Body of pancreas (tissue), 4 donors: ENCODE data around the gene MED13L. TPM values are rescaled to one million over a fixed set of nuclear protein-coding genes. Genes with fewer than 3 reads are reported as not detected.
A peak's percentile ranks its signal among the peaks of the same experiment; 100 is the strongest.

Source experiments
- ATAC-seq: fragments of 150-250 bp; one replicate; pipeline ENCODE4 v1.9.1; 2016
- DNase-seq, 4 donors: peaks; one replicate each; pipeline ENCODE4 v3.0.0-alpha.2; 2019
- H3K27ac ChIP-seq, 4 donors: fragments of 200-600 bp; sonication (generic); 1 replicate in 3 of 4; 2 replicates in 1 of 4; pipeline versions ENCODE4 v1.5.1 to v1.6.1; 2016 to 2019; ENCODE audit warnings: mild to moderate bottlenecking in 1 of 4, mixed read lengths in 1 of 4, moderate library complexity in 1 of 4
- H3K27me3 ChIP-seq, 2 donors: fragments of 200-600 bp; sonication (generic); one replicate each; pipeline ENCODE4 v1.6.0; 2016; ENCODE audit warnings: mild to moderate bottlenecking in 1 of 2
- H3K36me3 ChIP-seq, 2 donors: fragments of 200-600 bp; sonication (generic); replicated peaks in 1 of 2; 2 replicates each; pipeline ENCODE4 v1.5.1; 2016; ENCODE audit warnings: low read depth in 2 of 2; ENCODE audit not compliant: insufficient read depth in 1 of 2
- H3K4me1 ChIP-seq: fragments of 200-600 bp; sonication (generic); one replicate; pipeline ENCODE4 v1.6.0; 2016
- H3K4me3 ChIP-seq, 2 donors: fragments of 200-600 bp; sonication (generic); 1 replicate in 1 of 2; 2 replicates in 1 of 2; pipeline ENCODE4 v1.5.1; 2016 to 2019
- H3K9me3 ChIP-seq, 3 donors: fragments of 200-600 bp; sonication (generic); 1 replicate in 2 of 3; 2 replicates in 1 of 3; pipeline ENCODE4 v1.5.1; 2016
- POLR2A ChIP-seq, 3 donors: fragments of 450-650 bp; IDR thresholded peaks; one replicate each; pipeline ENCODE4 v1.6.1; 2016; ENCODE audit warnings: antibody characterized with exemption in 3 of 3, mild to moderate bottlenecking in 2 of 3
- WGBS, 2 donors: methylation state at CpG; one replicate each; pipeline ENCODE4 v1.1.5; 2017; 5-methylcytosine and 5-hydroxymethylcytosine counted together
- intact Hi-C: fragments of 100-400 bp; cut with DNase I; formaldehyde crosslinking; loops from one replicate; pipeline ENCODE4 v1.15.1; 2023
- total RNA-seq, 2 donors: library from RNA; depleted of rRNA; stranded (reverse); fragments of >200 nt; gene quantifications; one replicate each; pipeline ENCODE4 v1.1.0, GENCODE V29; 2016
- TF ChIP-seq, protein P1 (sequence below), 7 experiments: fragments of 450-650 bp in 4 of 7; fragments of 200-600 bp in 3 of 7; sonication (generic) in 3 of 7; IDR thresholded peaks; one replicate each; pipeline ENCODE4 v1.5.1; 2016 to 2019; ENCODE audit warnings: antibody characterized with exemption in 7 of 7

Gene MED13L
- total RNA-seq, 2 donors from 2014 or later = 65.9 to 72.6 TPM

DNA sequence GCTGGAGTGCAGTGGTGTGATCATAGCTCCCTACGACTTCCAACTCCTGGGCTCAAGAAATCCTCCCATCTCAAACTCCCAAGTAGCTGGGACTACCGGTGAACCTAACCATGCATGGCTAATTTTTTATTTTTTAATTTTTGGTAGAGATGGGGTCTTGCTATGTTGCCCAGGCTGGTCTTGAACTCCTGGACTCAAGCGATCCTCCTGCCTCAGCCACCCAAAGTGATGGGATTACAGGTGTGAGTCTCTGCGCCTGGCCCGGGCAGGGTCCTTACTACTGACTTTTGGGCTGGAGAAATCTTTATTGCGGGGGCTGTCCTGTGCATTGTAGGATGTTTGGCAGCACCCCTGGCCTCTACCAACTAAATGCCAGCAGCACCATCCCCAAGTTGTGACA is 44.4 kb upstream of the MED13L start:
- H3K9me3 ChIP-seq = no peaks in the 10 kb centered on the region
- H3K4me3 ChIP-seq = no peak overlapping the region
- WGBS, 2 donors = 95 to 96% methylated on average over 6 of the region's 6 CpGs
- H3K4me1 ChIP-seq = peaks cover 5% of the 10 kb centered on the region
- no peaks in the 10 kb centered on the region for H3K27me3 ChIP-seq
- no peak overlapping the region for H3K27ac ChIP-seq
- DNase-seq (no peak), ATAC-seq (no peak)
- intact Hi-C loops = no loop called here
- TF ChIP-seq, protein P1, sequence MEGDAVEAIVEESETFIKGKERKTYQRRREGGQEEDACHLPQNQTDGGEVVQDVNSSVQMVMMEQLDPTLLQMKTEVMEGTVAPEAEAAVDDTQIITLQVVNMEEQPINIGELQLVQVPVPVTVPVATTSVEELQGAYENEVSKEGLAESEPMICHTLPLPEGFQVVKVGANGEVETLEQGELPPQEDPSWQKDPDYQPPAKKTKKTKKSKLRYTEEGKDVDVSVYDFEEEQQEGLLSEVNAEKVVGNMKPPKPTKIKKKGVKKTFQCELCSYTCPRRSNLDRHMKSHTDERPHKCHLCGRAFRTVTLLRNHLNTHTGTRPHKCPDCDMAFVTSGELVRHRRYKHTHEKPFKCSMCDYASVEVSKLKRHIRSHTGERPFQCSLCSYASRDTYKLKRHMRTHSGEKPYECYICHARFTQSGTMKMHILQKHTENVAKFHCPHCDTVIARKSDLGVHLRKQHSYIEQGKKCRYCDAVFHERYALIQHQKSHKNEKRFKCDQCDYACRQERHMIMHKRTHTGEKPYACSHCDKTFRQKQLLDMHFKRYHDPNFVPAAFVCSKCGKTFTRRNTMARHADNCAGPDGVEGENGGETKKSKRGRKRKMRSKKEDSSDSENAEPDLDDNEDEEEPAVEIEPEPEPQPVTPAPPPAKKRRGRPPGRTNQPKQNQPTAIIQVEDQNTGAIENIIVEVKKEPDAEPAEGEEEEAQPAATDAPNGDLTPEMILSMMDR (IDR thresholded peaks at IDR 0.05) = no peak
- TF ChIP-seq POLR2A (IDR thresholded peaks at IDR 0.05) = no peak
- H3K36me3 ChIP-seq = no peaks in the 10 kb centered on the region

DNA sequence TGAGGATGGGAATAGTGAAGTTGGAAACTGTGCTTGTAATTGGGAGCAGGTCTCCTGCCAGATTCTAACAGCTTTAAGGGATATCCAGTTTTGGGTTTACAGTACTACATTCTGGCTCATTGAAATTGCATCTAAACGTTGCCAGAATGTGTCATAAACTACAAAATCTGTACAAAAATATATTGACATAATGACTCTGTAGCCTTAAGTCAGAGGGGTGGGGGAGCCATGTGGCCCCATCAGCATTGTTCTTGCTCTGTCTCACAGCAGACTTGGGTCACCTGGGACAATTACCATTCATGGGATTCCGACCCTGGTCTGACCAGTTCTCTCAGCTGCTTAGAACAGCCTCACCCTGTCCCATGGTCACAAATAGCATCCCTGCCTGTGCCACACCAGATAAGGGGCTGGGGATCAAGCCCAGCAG is 43.3 kb upstream of the MED13L start:
- H3K36me3 ChIP-seq = no peaks in the 10 kb centered on the region
- intact Hi-C loops = no loop called here
- H3K4me3 ChIP-seq = no peak overlapping the region
- no peak overlapping the region for H3K27ac ChIP-seq
- H3K9me3 ChIP-seq = no peaks in the 10 kb centered on the region
- ATAC-seq = no peak
- no peak for DNase-seq
- WGBS, 2 donors = 13 to 31% methylated on average over 2 of the region's 2 CpGs
- TF ChIP-seq, protein P1 (IDR thresholded peaks at IDR 0.05) = no peak
- no peak for TF ChIP-seq POLR2A (IDR thresholded peaks at IDR 0.05)
- no peaks in the 10 kb centered on the region for H3K27me3 ChIP-seq
- H3K4me1 ChIP-seq = peaks cover 5% of the 10 kb centered on the region

DNA sequence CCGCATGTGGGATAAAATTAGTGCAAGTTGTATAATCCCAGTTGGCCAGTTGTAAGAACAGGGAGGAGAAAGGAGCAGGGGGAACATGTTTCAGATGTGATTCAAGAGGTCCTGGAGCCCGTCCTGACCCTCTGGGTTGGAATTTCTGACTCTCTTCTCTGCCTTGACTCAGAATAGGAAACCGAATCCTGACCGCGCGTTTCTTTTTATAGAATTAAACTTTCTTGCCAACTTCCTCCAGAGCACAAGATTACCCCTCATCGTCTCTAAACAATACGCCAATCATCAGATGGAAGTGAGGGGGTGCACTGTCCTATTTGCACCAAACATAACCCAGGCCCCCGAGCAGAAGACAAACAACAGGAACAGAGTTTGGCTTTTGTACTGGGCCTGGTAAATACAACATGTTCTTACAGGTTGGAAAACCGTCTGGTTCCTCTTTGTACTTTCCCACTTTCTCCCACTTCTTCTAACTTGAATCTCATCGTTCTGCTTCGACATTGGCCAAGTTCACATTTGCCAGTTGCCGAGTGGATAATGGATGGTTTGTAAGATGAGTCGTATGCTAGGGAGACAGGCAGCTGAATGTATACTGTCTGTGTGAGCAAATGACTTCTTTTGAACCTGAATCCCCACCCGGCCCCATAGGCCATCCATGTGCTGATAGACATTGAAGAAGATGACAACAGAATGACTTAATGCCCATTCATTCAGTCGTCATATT is 42.6 kb upstream of the MED13L start:
- WGBS, 2 donors = 52 to 75% methylated on average over 16 of the region's 16 CpGs
- H3K27me3 ChIP-seq = no peaks in the 10 kb centered on the region
- intact Hi-C loops = no loop called here
- H3K4me3 ChIP-seq = no peak overlapping the region
- peak; percentile 54 for ATAC-seq
- H3K4me1 ChIP-seq = peaks cover 5% of the 10 kb centered on the region
- peak; percentile 14 to 64 (median 27) for DNase-seq
- no peaks in the 10 kb centered on the region for H3K9me3 ChIP-seq
- no peaks in the 10 kb centered on the region for H3K36me3 ChIP-seq
- peak overlapping the region in 1 of 4 donors; percentile 35 for H3K27ac ChIP-seq
- no peak for TF ChIP-seq POLR2A (IDR thresholded peaks at IDR 0.05)
- TF ChIP-seq, protein P1 (IDR thresholded peaks at IDR 0.05) = no peak

DNA sequence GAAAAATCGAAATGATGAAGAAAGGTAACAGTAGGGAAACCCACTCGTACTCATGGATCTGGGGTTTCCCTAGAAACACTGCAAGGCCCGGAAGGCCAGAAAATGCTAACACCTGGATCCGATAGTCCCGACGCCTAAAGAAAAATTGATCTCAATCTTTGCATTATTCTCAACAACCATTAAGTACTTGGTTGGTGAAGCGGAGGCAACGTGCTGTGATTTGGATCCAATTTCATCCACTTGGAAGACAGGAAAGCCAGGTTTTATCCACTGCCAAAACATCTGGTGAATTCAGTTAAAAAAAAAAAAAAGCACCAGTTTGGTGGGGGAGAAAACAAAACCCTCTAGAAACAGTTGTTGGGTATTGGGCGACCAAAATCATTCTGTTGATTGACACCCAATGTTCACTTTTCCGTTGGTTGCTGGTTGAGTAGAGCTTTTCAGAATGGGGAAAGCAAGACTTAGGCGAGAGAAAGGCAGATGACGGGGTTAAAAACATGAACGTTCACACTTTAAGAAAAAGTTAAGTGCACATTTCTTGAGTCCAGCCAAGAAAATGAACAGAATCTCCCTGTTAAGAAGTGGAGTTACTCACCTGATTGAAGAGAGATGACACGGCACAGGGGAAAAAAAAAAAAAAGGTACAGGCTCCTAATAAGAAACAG is 41.9 kb upstream of the MED13L start:
- intact Hi-C loops = no loop called here
- TF ChIP-seq, protein P1 (IDR thresholded peaks at IDR 0.05) = no peak
- TF ChIP-seq POLR2A (IDR thresholded peaks at IDR 0.05) = no peak
- Histone ChIP-seq H3K9me3 (no peaks in the 10 kb centered on the region), H3K36me3 (no peaks in the 10 kb centered on the region), H3K27ac (no peak overlapping the region), H3K4me1 (peaks cover 5% of the 10 kb centered on the region), H3K27me3 (no peaks in the 10 kb centered on the region), H3K4me3 (no peak overlapping the region)
- ATAC-seq (no peak), DNase-seq (no peak)
- 71 to 84% methylated on average over 14 of the region's 14 CpGs for WGBS, 2 donors
